ENCODE results near the gene SETD4. TPM values are rescaled to one million over a fixed set of nuclear protein-coding genes. Genes with fewer than 3 reads are reported as not detected.

Gene SETD4
- total and polyA plus RNA-seq, 12 donors, result 6.7 to 13.1 (median 10.7) TPM

DNA sequence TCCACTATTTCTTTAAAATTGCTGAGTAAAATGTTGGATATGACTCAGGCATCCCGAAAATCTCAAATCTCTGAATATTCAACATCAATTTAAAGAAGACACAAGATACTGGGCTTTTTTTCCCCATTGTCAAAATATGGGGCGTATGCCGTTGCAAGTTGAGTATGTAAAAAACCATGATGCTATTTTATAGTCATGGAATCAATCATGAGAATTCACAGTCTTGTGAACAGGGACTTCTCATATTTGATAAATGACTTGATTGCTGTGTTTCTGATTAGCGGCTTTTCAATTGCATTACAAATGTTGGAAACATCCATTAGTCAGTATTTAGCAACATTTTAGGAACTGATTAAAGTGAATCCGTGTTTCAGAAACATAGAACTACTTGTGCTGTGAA lies 45.3 kb downstream of the SETD4 start:
- DNase-seq (no peak), ATAC-seq (no peak)
- Histone ChIP-seq H3K9me3 (no peaks in the 10 kb centered on the region), H3K36me3 (no peaks in the 10 kb centered on the region), H3K4me1 (no peaks in the 10 kb centered on the region), H3K4me3 (no peak overlapping the region), H3K27ac (no peak overlapping the region), H3K27me3 (peaks cover 0 to 6% (median 3%) of the 10 kb centered on the region in 7 donors)
- intact Hi-C loops (cut with DNase I), result no loop called here
- WGBS, 2 donors, result 84 to 88% methylated on average over 5 of the region's 5 CpGs
- no peak for TF ChIP-seq CTCF (IDR thresholded peaks at IDR 0.05)

DNA sequence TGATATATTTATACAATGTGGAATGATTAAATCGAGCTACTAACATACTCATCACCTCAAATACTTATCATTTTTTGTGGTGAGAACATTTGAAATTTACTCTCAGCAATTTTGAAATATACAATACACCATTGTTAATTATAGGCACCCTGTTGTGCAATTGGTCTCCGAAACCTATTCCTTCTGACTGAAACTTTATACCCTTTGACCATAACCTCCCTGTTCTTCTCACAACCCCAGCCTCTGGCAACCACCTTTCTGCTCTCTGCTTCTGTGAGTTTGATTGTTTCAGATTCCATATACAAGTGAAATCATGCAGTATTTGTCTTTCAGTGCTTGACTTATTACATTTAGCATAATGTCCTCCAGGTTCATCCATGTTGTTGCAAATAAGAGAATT lies 49.5 kb downstream of the SETD4 start:
- H3K36me3 ChIP-seq, result no peaks in the 10 kb centered on the region
- no peaks in the 10 kb centered on the region for H3K4me1 ChIP-seq
- DNase-seq (no peak), ATAC-seq (no peak)
- H3K27me3 ChIP-seq, result peaks cover 0 to 4% (median 0%) of the 10 kb centered on the region in 7 donors
- H3K27ac ChIP-seq, result no peak overlapping the region
- intact Hi-C loops (cut with DNase I), result no loop called here
- no peak for TF ChIP-seq CTCF (IDR thresholded peaks at IDR 0.05)
- no peak overlapping the region for H3K4me3 ChIP-seq
- H3K9me3 ChIP-seq, result no peaks in the 10 kb centered on the region
- WGBS, 2 donors, result 81% methylated on average over 2 of the region's 2 CpGs

- no peaks in the 10 kb centered on the region for H3K36me3 ChIP-seq
- H3K4me1 ChIP-seq, result no peaks in the 10 kb centered on the region
- no peak overlapping the region for H3K4me3 ChIP-seq
- peaks cover 0 to 4% (median 0%) of the 10 kb centered on the region in 7 donors for H3K27me3 ChIP-seq
- no peak for DNase-seq
- intact Hi-C loops (cut with DNase I), result no loop called here
- H3K9me3 ChIP-seq, result no peaks in the 10 kb centered on the region
- no peak for ATAC-seq
- WGBS, 2 donors, result 88 to 90% methylated on average over 2 of the region's 2 CpGs
- no peak overlapping the region for H3K27ac ChIP-seq
- TF ChIP-seq CTCF (IDR thresholded peaks at IDR 0.05), result no peak
These were observed 51.8 kb downstream of the SETD4 start for GRCh38 chr21:36008505-36008904.

DNA sequence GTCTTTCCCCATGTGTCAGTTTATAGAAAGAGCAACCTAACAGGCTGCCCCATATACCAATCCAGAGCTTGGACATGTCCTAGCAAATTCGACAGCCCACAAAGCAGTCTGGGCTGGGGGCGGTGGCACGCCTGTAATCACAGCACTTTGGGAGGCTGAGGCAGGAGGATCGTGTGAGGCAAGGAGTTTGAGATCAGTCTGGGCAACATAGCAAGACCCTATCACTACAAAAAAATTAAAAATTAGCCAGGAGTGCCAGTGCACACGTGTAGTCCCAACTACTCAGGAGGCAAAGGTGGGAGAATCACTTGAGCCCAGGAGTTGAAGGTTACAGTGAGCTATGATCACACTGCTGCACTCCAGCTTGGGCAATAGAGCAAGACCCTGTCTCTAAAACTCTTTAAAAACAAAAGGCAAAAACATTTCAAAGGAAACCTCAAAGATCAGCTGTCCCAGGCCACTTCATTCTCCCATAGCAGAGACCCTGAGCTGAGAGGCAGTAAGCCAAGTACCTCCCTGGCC lies 54.4 kb downstream of the SETD4 start:
- TF ChIP-seq CTCF (IDR thresholded peaks at IDR 0.05), result no peak
- intact Hi-C loops (cut with DNase I), result no loop called here

More for the DNA sequence above, 54.4 kb downstream of the SETD4 start:
- Histone ChIP-seq H3K27ac (no peak overlapping the region), H3K27me3 (peaks cover 0 to 4% (median 0%) of the 10 kb centered on the region in 7 donors), H3K4me1 (no peaks in the 10 kb centered on the region), H3K9me3 (peaks cover 0 to 4% (median 0%) of the 10 kb centered on the region in 11 donors), H3K36me3 (no peaks in the 10 kb centered on the region), H3K4me3 (no peak overlapping the region)
- 87 to 98% methylated on average over 5 of the region's 5 CpGs for WGBS, 2 donors
- ATAC-seq, result no peak
- DNase-seq, result no peak

All from heart right ventricle (tissue), 16 donors.